Mesothelial cell of epicardium (in vitro differentiated cells): ENCODE data around the gene MEIS2. TPM values are rescaled to one million over a fixed set of nuclear protein-coding genes. Genes with fewer than 3 reads are reported as not detected.

Experiments
- DNase-seq, 2 experiments: peaks; one replicate each; pipeline ENCODE4 v3.0.0; 2021; ENCODE audit warnings: low spot score in 2 of 2; ENCODE audit not compliant: unreplicated experiment in 2 of 2
- H3K27ac Mint-ChIP-seq: 2 replicates; pipeline ENCODE4 v1.8.0; 2021; ENCODE audit warnings: mixed read lengths
- H3K27me3 Mint-ChIP-seq: 2 replicates; pipeline ENCODE4 v1.8.0; 2021; ENCODE audit warnings: low read depth, mixed read lengths
- H3K36me3 Mint-ChIP-seq: 2 replicates; pipeline ENCODE4 v1.8.0; 2021; ENCODE audit warnings: mixed read lengths
- H3K4me1 Mint-ChIP-seq: 2 replicates; pipeline ENCODE4 v1.8.0; 2021; ENCODE audit warnings: mixed read lengths
- H3K4me3 Mint-ChIP-seq: 2 replicates; pipeline ENCODE4 v1.8.0; 2021; ENCODE audit warnings: mild to moderate bottlenecking, moderate library complexity, mixed read lengths
- H3K9me3 Mint-ChIP-seq: 2 replicates; pipeline ENCODE4 v1.8.0; 2021; ENCODE audit warnings: mixed read lengths
- CTCF ChIP-seq: fragments of 200-600 bp; sonication (generic); IDR thresholded peaks from one replicate; pipeline ENCODE4 v1.5.0; 2021; ENCODE audit warnings: antibody characterized with exemption; ENCODE audit not compliant: unreplicated experiment
- total RNA-seq: library from RNA; stranded (reverse); gene quantifications from 3 replicates; pipeline ENCODE4 v1.2.1, GENCODE V29; 2021

The MEIS2 gene
- total RNA-seq, 1 donor from 2014 or later: 397 TPM

GRCh38 chr15:37115538-37115937 lies 15.2 kb upstream of the MEIS2 start:
- peaks cover 54% of the 10 kb centered on the region for H3K4me1 Mint-ChIP-seq
- DNase-seq: no peak
- peaks cover 11% of the 10 kb centered on the region for H3K36me3 Mint-ChIP-seq
- no peak for TF ChIP-seq CTCF
- no peak overlapping the region for H3K4me3 Mint-ChIP-seq
- peaks cover 6% of the 10 kb centered on the region for H3K9me3 Mint-ChIP-seq
- no peak overlapping the region for H3K27ac Mint-ChIP-seq
- no peaks in the 10 kb centered on the region for H3K27me3 Mint-ChIP-seq

- Mint-ChIP-seq H3K9me3 (peaks cover 3% of the 10 kb centered on the region), H3K36me3 (peaks cover 6% of the 10 kb centered on the region), H3K27ac (peak overlapping the region; percentile 100), H3K4me3 (no peak overlapping the region), H3K4me1 (peaks cover 76% of the 10 kb centered on the region), H3K27me3 (no peaks in the 10 kb centered on the region)
- no peak for TF ChIP-seq CTCF
- no peak for DNase-seq
Observed at GRCh38 chr15:37112971-37113670, 12.8 kb upstream of the MEIS2 start.

- DNase-seq: no peak
- Mint-ChIP-seq H3K4me1 (peaks cover 80% of the 10 kb centered on the region), H3K9me3 (peaks cover 3% of the 10 kb centered on the region), H3K36me3 (peaks cover 6% of the 10 kb centered on the region), H3K27ac (peak overlapping the region; percentile 100), H3K27me3 (no peaks in the 10 kb centered on the region), H3K4me3 (peak overlapping the region; percentile 98)
- TF ChIP-seq CTCF: no peak
Observed at GRCh38 chr15:37112171-37112570, 11.8 kb upstream of the MEIS2 start.

GRCh38 chr15:37111427-37111717 lies 11.0 kb upstream of the MEIS2 start:
- no peak for DNase-seq
- H3K27me3 Mint-ChIP-seq: no peaks in the 10 kb centered on the region
- peaks cover 83% of the 10 kb centered on the region for H3K4me1 Mint-ChIP-seq
- H3K4me3 Mint-ChIP-seq: peak overlapping the region; percentile 98
- peak overlapping the region; percentile 100 for H3K27ac Mint-ChIP-seq
- H3K36me3 Mint-ChIP-seq: peaks cover 6% of the 10 kb centered on the region
- no peak for TF ChIP-seq CTCF
- peaks cover 3% of the 10 kb centered on the region for H3K9me3 Mint-ChIP-seq

GRCh38 chr15:37109872-37110572 lies 9.7 kb upstream of the MEIS2 start:
- Mint-ChIP-seq H3K4me1 (peaks cover 91% of the 10 kb centered on the region), H3K36me3 (peaks cover under 1% of the 10 kb centered on the region), H3K27ac (peak overlapping the region; percentile 100)

More at GRCh38 chr15:37109872-37110572, 9.7 kb upstream of the MEIS2 start:
- DNase-seq: peak in 1 of 2 experiments; percentile 64
- Mint-ChIP-seq H3K9me3 (no peaks in the 10 kb centered on the region), H3K4me3 (peak overlapping the region; percentile 98), H3K27me3 (no peaks in the 10 kb centered on the region)
- TF ChIP-seq CTCF: no peak
